Stimulated activated CD8-positive, alpha-beta memory T cell treated with anti-CD3 and anti-CD28 coated beads, Interleukin-4, amount 100 ng/mL, for 4 hours (primary cell): ENCODE data around the gene LCE3A.

Source experiments
- DNase-seq, 2 donors: peaks; one replicate each; pipeline ENCODE4 v3.0.0-alpha.2; 2020; ENCODE audit warnings: low read depth in 2 of 2, low spot score in 1 of 2

The LCE3A gene

GRCh38 chr1:152577168-152577567, 45.7 kb downstream of the LCE3A start:
- no peak for DNase-seq
